22Rv1 (cell line): ENCODE results near the gene INHA.

Source experiments
- H3K27ac ChIP-seq: fragments of 450-650 bp; 2 replicates; pipeline ENCODE4 v1.5.1; 2017
- CTCF ChIP-seq: fragments of 450-650 bp; IDR thresholded peaks from 2 replicates; pipeline ENCODE4 v1.5.1; 2017; ENCODE audit warnings: mild to moderate bottlenecking
- ZFX ChIP-seq: fragments of 450-650 bp; IDR thresholded peaks from 2 replicates; pipeline ENCODE4 v1.6.1; 2017; ENCODE audit warnings: antibody characterized with exemption, borderline replicate concordance

Gene INHA

GRCh38 chr2:219542931-219543595 is 29.0 kb upstream of the INHA start:
- peak overlapping the region; percentile 93 for H3K27ac ChIP-seq
- no peak for TF ChIP-seq ZFX
- peak; percentile 18 for TF ChIP-seq CTCF

- TF ChIP-seq ZFX = no peak
- TF ChIP-seq CTCF = no peak
- peak within 1 kb of the TSS; percentile 93 for H3K27ac ChIP-seq
Measured at GRCh38 chr2:219543596-219544358, 28.3 kb upstream of the INHA start, which contains the start of the genes CHPF and TMEM198. Gene CHPF, minus strand, starts transcription at chr2:219543809. Its CDS starts 271 bp downstream, at chr2:219543538. Gene TMEM198, plus strand, starts transcription at chr2:219544028. Its CDS starts 700 bp downstream, at chr2:219544728.

- TF ChIP-seq ZFX = no peak
- no peak for TF ChIP-seq CTCF
- peak overlapping the region; percentile 93 for H3K27ac ChIP-seq
Measured at GRCh38 chr2:219544567-219544966, 27.5 kb upstream of the INHA start.

- no peak for TF ChIP-seq CTCF
- TF ChIP-seq ZFX = no peak
- no peak overlapping the region for H3K27ac ChIP-seq
Measured at GRCh38 chr2:219545295-219545942, 26.7 kb upstream of the INHA start.

GRCh38 chr2:219545943-219546352 is 26.2 kb upstream of the INHA start:
- TF ChIP-seq ZFX = no peak
- TF ChIP-seq CTCF = no peak
- H3K27ac ChIP-seq = no peak overlapping the region

- TF ChIP-seq ZFX (no peak), CTCF (no peak)
- H3K27ac ChIP-seq = no peak overlapping the region
Measured at GRCh38 chr2:219547621-219548020, 24.5 kb upstream of the INHA start.

- no peak overlapping the region for H3K27ac ChIP-seq
- no peak for TF ChIP-seq CTCF
- TF ChIP-seq ZFX = no peak
Measured at GRCh38 chr2:219548990-219549389, 23.1 kb upstream of the INHA start.
